Hindlimb muscle (tissue), 1 donor: ENCODE results near the gene TLR6. TPM values are rescaled to one million over a fixed set of nuclear protein-coding genes. Genes with fewer than 3 reads are reported as not detected.
"Not testable (repeated sequence)": the region's sequence is repeated elsewhere in the genome, so short reads cannot be mapped to it uniquely, and the experiment has no call there.

Experiments used
- DNase-seq: peaks from one replicate; pipeline ENCODE4 v3.0.0-alpha.2; 2013
- polyA plus RNA-seq: library from polyadenylated mRNA; unstranded; fragments of 120-200 nt; gene quantifications from one replicate; pipeline ENCODE4 v1.2.1, GENCODE V29; 2013; ENCODE audit not compliant: insufficient read length

TLR6 gene
- polyA plus RNA-seq, 1 donor = 1.4 TPM

DNA sequence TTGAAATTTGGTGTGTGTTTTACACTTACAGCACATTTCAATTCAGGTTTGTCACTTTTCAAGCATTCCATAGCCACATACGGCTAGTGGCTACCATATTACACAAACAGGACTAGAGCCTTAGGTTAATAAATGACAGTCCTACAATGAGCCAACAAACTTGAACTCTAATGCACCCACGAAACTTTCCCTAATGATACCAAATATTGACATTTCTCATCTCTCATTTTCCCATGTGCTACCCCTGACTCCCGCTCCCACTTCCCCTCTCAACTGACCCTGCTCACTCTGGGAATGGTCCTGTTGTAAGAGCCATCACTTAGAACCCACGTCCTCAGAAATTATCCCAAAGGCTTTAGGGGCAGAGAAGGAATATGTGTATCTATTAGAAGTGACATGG lies 68.9 kb downstream of the TLR6 start:
- DNase-seq = no peak

DNA sequence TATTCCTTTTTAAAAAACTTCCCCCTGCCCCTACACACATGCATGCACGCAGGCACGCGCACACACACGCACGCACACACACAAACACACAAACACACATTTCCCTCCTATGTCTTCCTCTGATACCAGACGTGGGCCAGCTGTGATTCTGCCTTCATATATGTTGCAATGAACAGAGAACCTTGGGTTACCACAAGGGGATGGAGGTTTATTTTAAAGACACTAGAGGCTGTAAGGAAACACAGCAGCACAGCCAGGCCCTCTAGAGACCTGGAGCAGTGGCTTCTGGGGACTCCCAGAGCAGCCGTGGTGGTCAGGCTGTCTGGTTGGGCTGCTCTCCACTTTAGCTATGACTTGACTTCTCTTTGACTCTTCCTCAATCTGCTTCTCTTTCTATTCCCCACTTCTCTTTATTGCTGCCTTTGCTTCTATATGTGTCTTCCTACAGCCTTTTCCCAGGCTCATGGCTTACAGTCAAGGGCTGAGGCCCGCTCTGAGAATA lies 70.7 kb downstream of the TLR6 start:
- DNase-seq = no peak

DNA sequence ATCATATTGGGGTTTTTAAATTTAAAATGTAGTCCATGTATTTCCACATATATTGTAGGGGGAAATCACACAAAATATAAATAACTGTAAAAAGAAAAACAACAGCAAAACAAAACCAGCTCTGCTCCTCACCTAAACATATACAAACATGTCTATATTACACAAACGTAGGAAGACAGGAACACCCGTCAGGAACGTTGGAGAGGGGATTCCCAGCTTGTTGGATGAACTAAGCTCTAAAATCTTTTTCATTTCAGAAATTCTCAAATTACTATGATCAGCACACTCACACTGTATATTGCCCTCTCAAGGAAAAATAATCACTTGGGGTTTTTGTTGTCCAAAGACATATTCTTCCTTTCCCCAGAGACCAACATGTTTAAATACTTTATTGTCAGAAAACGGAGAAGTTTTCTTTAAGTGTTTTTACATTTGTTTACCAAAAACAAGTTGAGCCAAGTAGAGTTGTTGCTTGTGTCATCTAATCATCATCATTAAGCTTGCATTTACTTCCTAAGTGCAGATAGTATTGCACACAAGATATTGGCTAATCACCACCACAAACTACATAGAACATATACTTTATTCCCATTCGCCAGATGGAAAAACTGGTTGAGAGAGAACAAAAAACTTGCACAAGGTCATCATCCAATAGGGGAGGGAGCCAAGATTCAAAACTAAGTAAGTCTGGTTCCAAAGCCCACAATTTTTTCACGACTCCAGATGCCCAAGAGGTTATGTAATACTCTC lies 71.4 kb downstream of the TLR6 start:
- DNase-seq = no peak

DNA sequence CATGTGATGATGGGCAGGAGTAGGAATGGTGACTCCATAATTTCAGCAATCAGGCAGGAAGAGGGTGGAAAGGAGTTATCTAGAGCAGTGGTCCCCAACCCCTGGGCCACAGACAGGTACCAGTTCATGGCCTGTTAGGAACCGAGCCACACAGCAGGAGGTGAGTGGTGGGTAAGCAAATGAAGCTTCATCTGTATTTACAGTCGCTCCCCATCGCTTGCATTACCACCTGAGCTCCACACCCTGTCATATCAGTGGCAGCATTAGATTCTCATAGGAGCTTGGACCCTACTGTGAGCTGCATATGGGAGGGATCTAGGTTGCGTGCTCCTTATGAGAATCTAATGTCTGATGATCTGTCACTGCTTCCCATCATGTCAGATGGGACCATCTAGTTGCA lies 72.5 kb downstream of the TLR6 start:
- no peak for DNase-seq

DNA sequence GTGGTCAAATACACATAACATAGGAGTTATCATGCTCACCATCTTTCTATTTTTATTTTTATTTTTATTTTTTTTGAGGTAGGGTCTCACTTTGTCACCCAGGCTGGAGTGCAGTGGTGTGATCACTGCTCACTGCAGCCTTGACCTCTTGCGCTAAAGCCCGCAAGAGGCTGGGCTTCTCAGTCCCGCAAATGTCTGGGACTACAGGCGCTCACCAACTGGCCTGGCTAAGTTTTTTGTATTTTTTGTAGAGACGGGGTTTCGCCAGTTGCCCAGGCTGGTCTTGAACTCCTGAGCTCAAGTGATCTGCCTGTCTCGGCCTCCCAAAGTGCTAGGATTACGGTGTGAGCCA lies 73.5 kb downstream of the TLR6 start:
- DNase-seq = no peak

DNA sequence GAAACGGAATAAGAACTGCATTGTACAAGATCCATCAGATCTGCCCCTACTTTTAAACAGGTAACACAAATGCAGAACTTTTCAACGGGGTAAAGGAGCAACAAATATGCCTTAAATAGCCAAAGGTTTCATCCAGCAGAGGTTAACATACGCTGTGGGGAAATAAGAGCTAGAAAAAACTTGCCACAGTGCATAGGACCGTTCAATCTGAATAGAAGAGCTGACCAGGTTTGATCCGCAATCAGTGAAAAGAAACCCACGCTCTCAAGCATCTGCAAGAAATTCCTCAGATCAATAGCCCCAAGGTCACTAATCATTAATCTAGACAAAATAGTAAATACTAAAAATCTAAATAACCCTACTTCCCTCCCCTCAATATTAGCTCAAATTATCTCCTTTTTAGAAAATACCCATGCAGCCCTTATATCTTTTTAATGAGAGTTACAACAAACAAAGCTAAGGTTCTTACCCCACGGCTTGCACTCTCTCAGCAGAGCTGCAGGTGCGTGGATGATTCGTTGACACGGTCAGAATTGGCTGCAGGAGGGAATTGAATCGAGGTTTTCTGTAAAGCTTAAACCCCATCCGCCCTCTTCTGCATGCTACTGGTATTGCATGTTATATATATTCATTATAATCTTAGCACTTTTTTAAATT lies 74.0 kb downstream of the TLR6 start, which contains the start of gene TLR10:
TSS of gene TLR10 (minus strand) at position 539 of the 657 bp plus-strand sequence. CDS start 7,400 bp downstream, outside the sequence.
- DNase-seq = peak; percentile 43

DNA sequence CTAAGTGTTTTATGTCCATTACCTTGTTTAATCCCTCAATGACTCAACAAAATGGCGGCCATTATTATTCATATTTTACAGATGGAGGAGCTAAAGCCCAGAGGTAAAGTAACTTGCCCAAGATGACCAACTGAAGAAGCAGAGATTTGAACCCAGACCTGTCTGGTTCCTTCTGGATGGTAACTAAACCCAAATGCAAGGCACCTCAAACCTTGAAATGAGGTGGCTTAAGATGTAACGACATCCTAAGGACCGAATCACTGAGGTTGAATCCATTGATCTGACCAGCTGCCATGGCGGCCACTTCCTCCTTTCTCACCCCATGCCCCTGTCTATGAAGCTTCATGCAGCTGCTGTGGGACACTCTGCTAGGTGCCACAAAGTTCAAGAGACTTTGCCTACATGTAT lies 74.8 kb downstream of the TLR6 start:
- DNase-seq = no peak

DNA sequence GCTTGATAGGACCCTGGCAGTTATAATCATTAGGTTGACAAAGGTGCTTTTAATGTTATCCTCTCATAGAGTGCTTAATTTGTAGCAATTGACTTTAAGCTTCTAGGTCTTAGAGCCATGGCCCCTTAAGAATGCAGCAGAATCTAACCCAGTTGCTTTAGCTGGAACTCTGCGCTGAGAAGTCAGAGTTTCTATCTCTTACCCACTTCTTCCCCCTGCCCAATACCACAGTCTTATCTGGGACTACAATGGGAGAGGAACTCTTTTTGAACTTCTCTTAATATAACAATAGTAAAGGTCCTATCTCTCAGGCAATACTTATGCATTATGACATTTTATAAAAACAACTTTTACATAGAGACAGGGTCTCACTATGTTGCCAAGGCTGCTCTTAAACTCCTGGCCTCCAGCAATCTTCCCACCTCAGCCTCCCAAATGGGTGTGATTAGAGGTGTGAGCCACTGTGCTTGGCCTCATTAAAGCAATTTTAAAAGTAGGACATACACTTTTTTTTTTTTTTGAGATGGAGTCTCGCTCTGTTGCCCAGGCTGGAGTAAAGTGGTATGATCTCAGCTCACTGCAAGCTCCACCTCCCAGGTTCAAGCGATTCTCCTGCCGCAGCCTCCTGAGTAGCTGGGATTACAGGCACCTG lies 75.7 kb downstream of the TLR6 start:
- no peak for DNase-seq

DNA sequence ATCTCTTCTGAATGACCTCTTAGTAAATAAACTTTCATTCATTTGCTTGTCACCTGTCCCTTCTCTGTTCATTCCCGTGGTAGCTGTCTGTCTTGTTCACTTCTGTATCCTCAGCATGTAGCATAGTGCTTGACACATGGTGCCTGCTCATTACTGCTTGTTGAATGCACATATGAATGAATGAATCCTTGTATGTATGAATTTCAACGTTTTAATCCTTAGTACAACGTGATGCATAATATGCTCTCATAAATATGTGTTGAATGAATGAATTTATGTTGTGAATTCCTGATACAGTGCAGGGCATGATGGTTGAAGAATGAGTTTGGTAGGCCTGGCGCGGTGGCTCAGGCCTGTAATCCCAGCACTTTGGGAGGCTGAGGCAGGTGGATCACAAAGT lies 76.8 kb downstream of the TLR6 start:
- DNase-seq = no peak

DNA sequence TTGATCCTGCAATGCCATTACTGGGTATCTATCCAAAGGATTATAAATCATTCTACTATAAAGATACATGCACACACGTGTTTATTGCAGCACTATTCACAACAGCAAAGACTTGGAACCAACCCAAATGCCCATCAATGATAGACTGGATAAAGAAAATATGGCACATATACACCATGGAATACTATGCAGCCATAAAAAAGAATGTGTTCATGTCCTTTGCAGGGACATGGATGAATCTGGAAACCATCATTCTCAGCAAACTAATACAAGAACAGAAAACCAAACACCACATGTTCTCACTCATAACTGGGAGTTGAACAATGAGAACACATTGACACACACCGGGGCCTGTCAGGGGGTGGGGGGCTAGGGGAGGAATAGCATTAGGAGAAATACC lies 78.7 kb downstream of the TLR6 start:
- not testable (repeated sequence) for DNase-seq

DNA sequence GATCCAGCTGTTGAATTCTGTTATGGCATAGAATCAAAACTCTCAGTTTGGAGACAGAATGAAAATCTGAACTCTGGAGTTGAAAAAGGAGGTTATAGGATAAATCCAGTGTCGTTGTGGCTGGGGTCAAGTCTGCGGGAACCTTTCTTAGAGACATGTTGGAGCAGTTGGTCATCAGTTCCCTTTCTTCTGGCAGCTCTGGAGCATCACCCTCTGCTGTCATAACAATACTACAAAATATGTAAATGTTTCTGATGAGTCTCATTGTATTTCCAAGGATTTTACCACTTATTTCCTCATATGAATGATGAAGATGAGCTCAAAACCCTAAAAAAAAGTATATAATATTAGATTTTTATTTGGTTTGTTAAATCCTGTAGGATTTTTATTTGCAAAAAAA lies 81.3 kb downstream of the TLR6 start:
- no peak for DNase-seq

DNA sequence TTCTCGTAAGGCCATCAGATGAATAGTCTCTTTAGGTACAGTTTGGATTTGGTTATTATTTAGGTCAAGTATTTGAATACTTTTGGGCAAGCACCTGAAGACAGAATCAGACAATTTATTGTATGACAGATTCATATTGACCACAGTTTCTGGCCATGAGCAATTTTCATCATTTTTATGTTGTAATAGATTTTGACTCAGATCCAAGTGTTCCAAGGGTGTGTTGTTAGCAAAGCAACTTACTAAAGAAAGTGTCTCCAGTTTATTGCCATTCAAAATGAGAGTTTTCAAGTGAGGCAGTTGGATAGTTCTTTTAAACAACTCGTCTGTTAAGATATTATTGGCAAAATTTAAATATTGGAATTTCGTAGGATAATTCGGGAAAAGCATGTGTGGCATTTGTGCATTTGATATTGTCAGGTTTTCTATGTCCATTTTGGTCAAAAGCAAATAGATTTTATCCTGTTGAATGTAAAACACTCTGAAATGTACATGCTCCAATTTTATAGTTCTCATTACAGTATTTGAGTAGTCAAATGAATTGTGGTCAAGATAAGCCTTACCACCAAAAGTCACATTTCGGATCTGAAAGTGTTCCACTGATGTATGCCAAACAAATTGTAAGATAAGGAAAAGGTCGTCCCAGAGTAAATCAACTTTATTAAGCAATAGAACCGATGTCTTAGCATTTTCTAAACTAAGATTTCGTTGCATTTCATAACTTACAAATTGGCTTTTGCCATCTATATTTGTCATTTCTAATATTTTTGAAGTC lies 82.2 kb downstream of the TLR6 start:
- no peak for DNase-seq

Other genes with a start within 250 kb of the TLR6 start
- 34.0 TPM for gene KLF3, start 192.6 kb downstream of the TLR6 start, polyA plus RNA-seq
- 0.41 TPM for gene TLR10, start 73.8 kb downstream of the TLR6 start, polyA plus RNA-seq
- gene TLR1, start 52.0 kb downstream of the TLR6 start, polyA plus RNA-seq = 3.1 TPM
- gene FAM114A1, start 11.0 kb upstream of the TLR6 start, polyA plus RNA-seq = 53.5 TPM
- 0.13 TPM for gene TMEM156, start 175.6 kb upstream of the TLR6 start, polyA plus RNA-seq
- gene KLHL5, start 205.4 kb upstream of the TLR6 start, polyA plus RNA-seq = 19.6 TPM